Endothelial cell of umbilical vein (primary cell): Measurements from ENCODE around the gene PTGES. TPM values are rescaled to one million over a fixed set of nuclear protein-coding genes. Genes with fewer than 3 reads are reported as not detected.
"Not testable (repeated sequence)": the region's sequence is repeated elsewhere in the genome, so short reads cannot be mapped to it uniquely, and the experiment has no call there.

Experiments used
- BruUV-seq: library from RNA; stranded (reverse); fragments of 400-500 nt; replicated peaks from 2 replicates; lab custom pipeline; 2021; lab: Mats Ljungman, UMichigan
- CTCF ChIA-PET: fragments of 300-600, 350-600 bp; sonication (Branson Sonifier 250); formaldehyde crosslinking; loops from one replicate; lab custom pipeline; 2021; ENCODE audit warnings: antibody characterized with exemption, inconsistent platforms; lab: Charles Lee
- POLR2A ChIA-PET: fragments of 300-600, 350-600 bp; sonication (Branson Sonifier 250); formaldehyde crosslinking; loops from one replicate; lab custom pipeline; 2021; ENCODE audit warnings: antibody characterized with exemption, inconsistent platforms; lab: Charles Lee
- DNase-seq: peaks from one replicate; pipeline ENCODE4 v3.0.0-alpha.2; 2011; ENCODE audit warnings: low read depth, low spot score
- FAIRE-seq: peaks from 2 replicates; lab custom pipeline; 2011; peaks lifted over from hg19 to GRCh38; lab: Jason Lieb, UNC
- H2AFZ ChIP-seq: 2 replicates; pipeline ENCODE4 v1.6.0; 2012; ENCODE audit warnings: low read depth, low read length, control low read depth, inconsistent platforms
- H3K27ac ChIP-seq: 2 replicates; pipeline ENCODE4 v1.5.1; 2011; ENCODE audit warnings: low read depth, mild to moderate bottlenecking, control low read depth, low read length, moderate library complexity; ENCODE audit not compliant: insufficient read depth
- H3K27me3 ChIP-seq, 2 experiments: 2 replicates each; pipeline versions ENCODE4 v1.6.0 to v1.6.1; 2011; ENCODE audit warnings: low read length in 2 of 2, mixed read lengths in 1 of 2; ENCODE audit not compliant: control insufficient read depth in 2 of 2, insufficient read depth in 2 of 2
- H3K36me3 ChIP-seq, 2 experiments: 2 replicates in 1 of 2; 3 replicates in 1 of 2; pipeline ENCODE4 v1.5.1; 2011; ENCODE audit warnings: low read length in 2 of 2, mild to moderate bottlenecking in 1 of 2, moderate library complexity in 1 of 2; ENCODE audit not compliant: control insufficient read depth in 2 of 2, insufficient read depth in 2 of 2; ENCODE audit errors: extremely low read depth in 1 of 2
- H3K4me1 ChIP-seq: 3 replicates; pipeline ENCODE4 v1.5.1; 2011; ENCODE audit warnings: mild to moderate bottlenecking, low read length; ENCODE audit not compliant: control insufficient read depth, insufficient read depth; ENCODE audit errors: extremely low read depth
- H3K4me2 ChIP-seq: 2 replicates; pipeline ENCODE4 v1.6.1; 2011; ENCODE audit warnings: low read length, control low read depth, mixed read lengths; ENCODE audit not compliant: insufficient read depth
- H3K4me3 ChIP-seq, 3 experiments: fragments of 200-600 bp in 1 of 3; sonication (generic), shearing (Covaris generic) in 1 of 3; replicated peaks in 1 of 3; 2 replicates each; pipeline ENCODE4 v1.5.1; 2011 to 2016; ENCODE audit warnings: control low read depth in 3 of 3, low read length in 3 of 3, mild to moderate bottlenecking in 2 of 3, inconsistent platforms in 1 of 3, low read depth in 1 of 3, moderate library complexity in 1 of 3; ENCODE audit not compliant: insufficient read depth in 1 of 3
- H3K79me2 ChIP-seq: 2 replicates; pipeline ENCODE4 v1.6.0; 2012; ENCODE audit warnings: low read length, inconsistent platforms; ENCODE audit not compliant: control insufficient read depth, insufficient read depth
- H3K9ac ChIP-seq: replicated peaks from 2 replicates; pipeline ENCODE3; 2011; ENCODE audit warnings: low read length, control low read depth; ENCODE audit not compliant: insufficient read depth; ENCODE audit errors: extremely low read depth
- H3K9me1 ChIP-seq: replicated peaks from 3 replicates; pipeline ENCODE4 v1.6.0; 2011; ENCODE audit warnings: mild to moderate bottlenecking, low read length; ENCODE audit not compliant: control insufficient read depth, insufficient read depth; ENCODE audit errors: extremely low read depth
- H3K9me3 ChIP-seq: replicated peaks from 2 replicates; pipeline ENCODE4 v1.5.1; 2012; ENCODE audit warnings: low read length, inconsistent platforms; ENCODE audit not compliant: control insufficient read depth, insufficient read depth
- H4K20me1 ChIP-seq: replicated peaks from 2 replicates; pipeline ENCODE3; 2011; ENCODE audit warnings: mild to moderate bottlenecking, low read length; ENCODE audit not compliant: control insufficient read depth, insufficient read depth; ENCODE audit errors: extremely low read depth
- FOS ChIP-seq: IDR thresholded peaks from 2 replicates; pipeline ENCODE4 v1.6.1; 2011; ENCODE audit warnings: mild to moderate bottlenecking, low read length, moderate library complexity, borderline replicate concordance; ENCODE audit not compliant: insufficient read depth
- GATA2 ChIP-seq: IDR thresholded peaks from 2 replicates; pipeline ENCODE4 v1.7.0; 2011; ENCODE audit warnings: low read depth, mild to moderate bottlenecking, moderate library complexity, mixed read lengths, low read length; ENCODE audit not compliant: insufficient read length, insufficient read depth
- JUN ChIP-seq: IDR thresholded peaks from 2 replicates; pipeline ENCODE4 v1.6.1; 2011; ENCODE audit warnings: borderline replicate concordance, low read depth; ENCODE audit not compliant: insufficient read length, insufficient read depth
- MYC ChIP-seq: IDR thresholded peaks from one replicate; pipeline ENCODE4 v1.6.1; 2011; ENCODE audit warnings: mild to moderate bottlenecking, low read depth, low read length
- POLR2A ChIP-seq: IDR thresholded peaks from 2 replicates; pipeline ENCODE4 v1.6.1; 2012; ENCODE audit warnings: low read depth, mild to moderate bottlenecking, control low read depth, low read length
- POLR2AphosphoS5 ChIP-seq: IDR thresholded peaks from 2 replicates; pipeline ENCODE4 v1.6.1; 2012; ENCODE audit warnings: low read depth, mild to moderate bottlenecking, control low read depth, low read length, moderate library complexity; ENCODE audit not compliant: insufficient read depth
- dilution Hi-C: fragments of 300-500 bp; cut with MboI; formaldehyde crosslinking; loops from one replicate; pipeline ENCODE4 v1.15.0; 2019; ENCODE audit warnings: low sequenced_read_pairs; ENCODE audit not compliant: extremely low pct_ligation_motif_present
- intact Hi-C: fragments of 100-400 bp; cut with micrococcal nuclease; formaldehyde crosslinking; loops from one replicate; pipeline ENCODE4 v1.10.0; 2022
- polyA plus RNA-seq, 4 experiments: library from polyadenylated mRNA; depleted of rRNA in 3 of 4; stranded (reverse) in 3 of 4; unstranded in 1 of 4; fragments of >200 nt; gene quantifications; 2 replicates each; pipeline versions ENCODE4 v1.2.1 to v1.2.3, GENCODE V29; 2011 to 2012; ENCODE audit warnings: missing spikeins in 1 of 4
- total RNA-seq: library from RNA; stranded (reverse); gene quantifications from 2 replicates; pipeline ENCODE4 v1.2.3, GENCODE V29; 2021
- TF ChIP-seq, protein P1 (sequence below), 2 donors: IDR thresholded peaks; 1 replicate in 1 of 2; 2 replicates in 1 of 2; pipeline ENCODE4 v1.5.1; 2011; ENCODE audit warnings: low read length in 2 of 2, mild to moderate bottlenecking in 2 of 2, moderate library complexity in 2 of 2, control low read depth in 1 of 2, inconsistent platforms in 1 of 2, low read depth in 1 of 2; ENCODE audit not compliant: insufficient read depth in 1 of 2; ENCODE audit errors: extremely low read depth in 1 of 2
- TF ChIP-seq, protein P2 (sequence below): IDR thresholded peaks from 2 replicates; pipeline ENCODE4 v1.6.1; 2011; ENCODE audit not compliant: insufficient read depth, insufficient read length

PTGES gene
- total and polyA plus RNA-seq, 2 donors (not counting 3 experiments of a cell fraction or from before 2014, with no cell fraction given), result not detected

DNA sequence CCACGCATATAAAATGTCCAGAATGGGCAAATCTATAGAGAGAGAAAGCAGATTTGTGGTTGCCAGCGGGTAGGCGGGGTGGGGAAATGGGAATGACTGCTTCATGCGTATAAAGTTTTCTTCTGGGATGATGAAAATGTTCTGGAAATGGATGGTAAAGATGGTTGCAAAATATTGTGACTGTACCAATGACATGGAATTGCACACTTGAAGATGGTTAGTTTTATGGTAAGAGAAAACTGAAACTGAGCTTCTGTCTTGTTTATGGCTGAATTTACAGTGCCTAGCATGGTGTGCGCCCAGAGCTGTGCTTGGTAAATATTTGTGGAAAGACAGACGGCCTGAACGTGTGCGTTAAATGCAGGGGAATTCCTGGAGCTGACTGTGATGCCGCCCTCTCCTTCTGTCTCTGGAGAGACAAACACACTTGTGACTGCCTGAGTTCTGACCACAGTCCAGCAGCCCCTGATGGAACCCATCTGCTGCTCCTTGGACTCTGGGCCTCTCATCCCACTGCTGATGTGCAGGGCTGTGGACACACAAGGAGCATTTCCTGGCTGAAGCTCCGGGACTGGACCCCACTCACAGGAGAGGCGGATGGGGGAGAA lies 8.6 kb upstream of the PTGES start:
- no TSS peak for BruUV-seq
- Histone ChIP-seq H3K79me2 (no peaks in the 10 kb centered on the region), H3K9ac (no peak overlapping the region), H3K27ac (no peak overlapping the region), H4K20me1 (no peaks in the 10 kb centered on the region), H3K4me1 (peaks cover 3% of the 10 kb centered on the region), H3K4me3 (no peak overlapping the region), H3K36me3 (no peaks in the 10 kb centered on the region), H3K9me1 (no peaks in the 10 kb centered on the region), H3K4me2 (no peak overlapping the region), H3K9me3 (no peaks in the 10 kb centered on the region), H2AFZ (no peak overlapping the region), H3K27me3 (no peaks in the 10 kb centered on the region)
- ChIA-PET POLR2A (no interaction called here), CTCF (interaction anchor here (1.0 to 1.3 kb wide), 3 partner anchors 11 to 36 kb away, joined by 4 read pairs; no protein-coding TSS in a partner anchor)
- TF ChIP-seq, protein P1, sequence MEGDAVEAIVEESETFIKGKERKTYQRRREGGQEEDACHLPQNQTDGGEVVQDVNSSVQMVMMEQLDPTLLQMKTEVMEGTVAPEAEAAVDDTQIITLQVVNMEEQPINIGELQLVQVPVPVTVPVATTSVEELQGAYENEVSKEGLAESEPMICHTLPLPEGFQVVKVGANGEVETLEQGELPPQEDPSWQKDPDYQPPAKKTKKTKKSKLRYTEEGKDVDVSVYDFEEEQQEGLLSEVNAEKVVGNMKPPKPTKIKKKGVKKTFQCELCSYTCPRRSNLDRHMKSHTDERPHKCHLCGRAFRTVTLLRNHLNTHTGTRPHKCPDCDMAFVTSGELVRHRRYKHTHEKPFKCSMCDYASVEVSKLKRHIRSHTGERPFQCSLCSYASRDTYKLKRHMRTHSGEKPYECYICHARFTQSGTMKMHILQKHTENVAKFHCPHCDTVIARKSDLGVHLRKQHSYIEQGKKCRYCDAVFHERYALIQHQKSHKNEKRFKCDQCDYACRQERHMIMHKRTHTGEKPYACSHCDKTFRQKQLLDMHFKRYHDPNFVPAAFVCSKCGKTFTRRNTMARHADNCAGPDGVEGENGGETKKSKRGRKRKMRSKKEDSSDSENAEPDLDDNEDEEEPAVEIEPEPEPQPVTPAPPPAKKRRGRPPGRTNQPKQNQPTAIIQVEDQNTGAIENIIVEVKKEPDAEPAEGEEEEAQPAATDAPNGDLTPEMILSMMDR (IDR thresholded peaks at IDR 0.05; ENCODE audit: extremely low read depth in 1 of 2, insufficient read depth in 1 of 2, low read depth in 1 of 2, low read length in 2 of 2), result no peak
- TF ChIP-seq, protein P2, sequence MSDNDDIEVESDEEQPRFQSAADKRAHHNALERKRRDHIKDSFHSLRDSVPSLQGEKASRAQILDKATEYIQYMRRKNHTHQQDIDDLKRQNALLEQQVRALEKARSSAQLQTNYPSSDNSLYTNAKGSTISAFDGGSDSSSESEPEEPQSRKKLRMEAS, result no peak
- TF ChIP-seq POLR2AphosphoS5 (no peak), POLR2A (no peak), FOS (no peak), GATA2 (no peak), JUN (no peak), MYC (no peak)
- DNase-seq, result no peak
- no peak for FAIRE-seq
- intact Hi-C loops (no loop called here), dilution Hi-C loops (no loop called here)

DNA sequence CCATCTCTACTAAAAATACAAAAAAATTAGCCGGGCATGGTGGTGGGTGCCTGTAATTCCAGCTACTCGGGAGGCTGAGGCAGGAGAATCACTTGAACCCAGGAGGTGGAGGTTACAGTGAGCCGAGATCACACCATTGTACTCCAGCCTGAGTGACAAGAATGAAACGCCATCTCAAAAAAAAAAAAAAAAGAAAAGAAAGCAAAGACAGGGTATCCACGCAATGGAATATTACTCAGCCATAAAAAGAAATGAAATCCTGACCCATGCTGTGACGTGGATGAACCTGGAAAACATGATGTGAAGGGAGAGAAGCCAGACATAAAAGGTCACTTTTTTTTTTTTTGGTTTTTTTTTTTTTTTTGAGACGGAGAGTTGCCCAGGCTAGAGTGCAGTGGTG lies 7.9 kb upstream of the PTGES start:
- POLR2A ChIA-PET, H3K36me3 ChIP-seq, H3K4me2 ChIP-seq, H3K79me2 ChIP-seq, H3K4me3 ChIP-seq, dilution Hi-C loops, intact Hi-C loops, H3K9me1 ChIP-seq, H3K9ac ChIP-seq, H3K4me1 ChIP-seq, H3K27ac ChIP-seq, H4K20me1 ChIP-seq, H2AFZ ChIP-seq, BruUV-seq, H3K9me3 ChIP-seq, DNase-seq, H3K27me3 ChIP-seq, FAIRE-seq: not testable (repeated sequence)
- CTCF ChIA-PET, result interaction anchor here (1.1 to 1.5 kb wide), 3 partner anchors 11 to 16 kb away, joined by 4 to 5 read pairs (median 4); no protein-coding TSS in a partner anchor
